DND-41 (cell line): ENCODE results near the gene CRB3.
"Not testable (repeated sequence)": the region's sequence is repeated elsewhere in the genome, so short reads cannot be mapped to it uniquely, and the experiment has no call there.

Source experiments
- ATAC-seq: fragments of 200-7000 bp; cut with Tn5 transposase; 3 replicates; pipeline ENCODE4 v1.9.1; 2021; ENCODE audit warnings: low read depth; ENCODE audit not compliant: insufficient read depth
- DNase-seq: peaks from one replicate; pipeline ENCODE4 v3.0.0-alpha.2; 2020
- H2AFZ ChIP-seq: 2 replicates; pipeline ENCODE4 v1.6.0; 2012; ENCODE audit warnings: low read depth, low read length
- H3K27ac ChIP-seq: 2 replicates; pipeline ENCODE4 v1.5.1; 2012; ENCODE audit warnings: low read length, inconsistent platforms
- H3K27me3 ChIP-seq: fragments of 200-600 bp; sonication (generic); 2 replicates; pipeline ENCODE4 v1.6.0; 2012; ENCODE audit warnings: low read length, mild to moderate bottlenecking, inconsistent platforms; ENCODE audit not compliant: insufficient read depth, poor library complexity
- H3K36me3 ChIP-seq: 2 replicates; pipeline ENCODE4 v1.5.1; 2012; ENCODE audit warnings: low read length, inconsistent platforms; ENCODE audit not compliant: insufficient read depth
- H3K4me1 ChIP-seq: 2 replicates; pipeline ENCODE4 v1.5.1; 2012; ENCODE audit warnings: mild to moderate bottlenecking, low read length; ENCODE audit not compliant: insufficient read depth
- H3K4me2 ChIP-seq: 2 replicates; pipeline ENCODE4 v1.6.0; 2012; ENCODE audit warnings: mild to moderate bottlenecking, moderate library complexity, low read length, inconsistent platforms; ENCODE audit not compliant: insufficient read depth
- H3K4me3 ChIP-seq, 2 experiments: fragments of 200-600 bp in 1 of 2; shearing (Covaris generic) in 1 of 2; 2 replicates each; pipeline ENCODE4 v1.5.1; 2012 to 2016; ENCODE audit warnings: inconsistent platforms in 2 of 2, low read length in 2 of 2, mild to moderate bottlenecking in 2 of 2, low read depth in 1 of 2, moderate library complexity in 1 of 2
- H3K79me2 ChIP-seq: 2 replicates; pipeline ENCODE4 v1.6.0; 2012; ENCODE audit warnings: low read length, inconsistent platforms; ENCODE audit not compliant: insufficient read depth
- H3K9ac ChIP-seq: 2 replicates; pipeline ENCODE4 v1.6.0; 2012; ENCODE audit warnings: low read depth, mild to moderate bottlenecking, inconsistent platforms, low read length, moderate library complexity
- H3K9me3 ChIP-seq: 2 replicates; pipeline ENCODE4 v1.5.1; 2012; ENCODE audit warnings: low read length, moderate library complexity, mild to moderate bottlenecking, inconsistent platforms; ENCODE audit not compliant: insufficient read depth, severe bottlenecking
- H4K20me1 ChIP-seq: 2 replicates; pipeline ENCODE4 v1.6.0; 2012; ENCODE audit warnings: low read length; ENCODE audit not compliant: insufficient read depth
- CTCF ChIP-seq: IDR thresholded peaks from 2 replicates; pipeline ENCODE4 v1.5.1; 2012; ENCODE audit warnings: borderline replicate concordance, low read length, moderate library complexity, mild to moderate bottlenecking; ENCODE audit not compliant: poor library complexity, severe bottlenecking; ENCODE audit errors: extremely low read depth
- EZH2 ChIP-seq: IDR thresholded peaks from 3 replicates; pipeline ENCODE4 v1.6.1; 2012; ENCODE audit warnings: borderline replicate concordance, low read depth, mild to moderate bottlenecking, moderate library complexity, low read length, inconsistent platforms; ENCODE audit not compliant: severe bottlenecking

Gene CRB3

DNA sequence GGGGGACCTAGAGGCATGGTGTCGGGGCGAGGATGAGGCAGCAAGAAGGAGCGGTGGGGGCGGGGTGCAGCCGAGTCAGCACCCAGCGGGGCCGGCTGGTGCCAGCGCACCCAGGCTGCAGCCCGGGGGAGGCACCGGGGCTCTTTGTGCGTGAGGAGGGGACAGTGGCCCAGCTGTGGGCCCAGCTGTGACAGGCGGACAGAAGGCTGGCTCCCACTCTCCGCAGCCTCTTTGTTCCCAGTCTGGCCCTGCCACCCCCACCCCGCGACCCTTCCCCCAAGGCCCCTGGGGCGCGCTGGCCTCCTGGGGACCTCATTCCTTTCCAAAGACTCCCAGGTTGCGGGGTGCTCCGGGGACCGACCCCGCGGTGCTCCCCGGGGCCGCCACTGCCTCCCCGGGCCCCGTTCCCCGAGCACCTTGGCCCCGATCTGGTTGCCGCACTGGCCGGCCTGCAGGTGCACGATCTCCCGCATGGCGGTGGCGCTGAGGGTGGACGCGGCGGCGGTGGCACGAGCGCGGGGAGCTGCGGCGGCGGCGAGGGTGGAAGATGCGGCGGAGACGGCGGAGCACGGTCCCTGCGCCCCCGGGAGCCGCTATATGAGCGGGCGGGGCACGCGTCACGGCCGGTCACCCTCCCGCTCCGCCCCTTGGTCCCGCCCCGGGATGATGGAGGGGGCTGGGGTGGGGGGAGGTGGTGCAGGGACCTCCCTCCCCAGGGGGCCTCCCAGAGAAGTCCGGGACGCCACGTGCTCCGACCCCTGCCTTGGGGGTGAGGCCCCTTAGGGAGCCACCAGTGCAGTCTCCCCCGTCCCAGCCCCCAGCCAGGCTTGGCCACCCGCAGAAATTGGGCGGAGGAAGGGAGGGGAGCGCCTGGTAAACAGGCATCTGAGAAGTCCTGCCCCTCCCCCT, 37.9 kb downstream of the CRB3 start, which contains the start of gene TUBB4A:
Gene TUBB4A, minus strand, starts transcription at position 570 of the 909 bp plus-strand sequence. Its CDS starts 97 bp downstream, at position 473.
- peaks cover 13% of the 10 kb centered on the region for H3K27me3 ChIP-seq
- H3K9me3 ChIP-seq, result no peaks in the 10 kb centered on the region
- DNase-seq (peak; percentile 28), ATAC-seq (peak; percentile 63; the same call in 2 of the 3 replicates)
- H2AFZ ChIP-seq, result no peak within 1 kb of the TSS; the same call in 1 of the 2 replicates
- peaks cover 3% of the 10 kb centered on the region for H3K4me1 ChIP-seq
- TF ChIP-seq EZH2, result no peak
- no peak for TF ChIP-seq CTCF
- H3K9ac ChIP-seq, result no peak within 1 kb of the TSS
- H3K4me3 ChIP-seq, result no peak within 1 kb of the TSS
- H3K27ac ChIP-seq, result no peak within 1 kb of the TSS
- H3K79me2 ChIP-seq, result no peaks in the 10 kb centered on the region
- H3K36me3 ChIP-seq, result no peaks in the 10 kb centered on the region
- no peaks in the 10 kb centered on the region for H4K20me1 ChIP-seq
- H3K4me2 ChIP-seq, result peak within 1 kb of the TSS; percentile 50

- no peak overlapping the region for H3K4me3 ChIP-seq
- TF ChIP-seq CTCF (no peak), EZH2 (no peak)
- H3K4me1 ChIP-seq, result peaks cover 3% of the 10 kb centered on the region
- no peak for ATAC-seq
- no peaks in the 10 kb centered on the region for H3K9me3 ChIP-seq
- no peak overlapping the region for H2AFZ ChIP-seq
- no peak overlapping the region for H3K9ac ChIP-seq
- H4K20me1 ChIP-seq, result no peaks in the 10 kb centered on the region
- no peaks in the 10 kb centered on the region for H3K79me2 ChIP-seq
- H3K36me3 ChIP-seq, result no peaks in the 10 kb centered on the region
- peaks cover 13% of the 10 kb centered on the region for H3K27me3 ChIP-seq
- DNase-seq, result no peak
- H3K4me2 ChIP-seq, result no peak overlapping the region
- H3K27ac ChIP-seq, result no peak overlapping the region
Measured at GRCh38 chr19:6503407-6504201, 39.5 kb downstream of the CRB3 start.

DNA sequence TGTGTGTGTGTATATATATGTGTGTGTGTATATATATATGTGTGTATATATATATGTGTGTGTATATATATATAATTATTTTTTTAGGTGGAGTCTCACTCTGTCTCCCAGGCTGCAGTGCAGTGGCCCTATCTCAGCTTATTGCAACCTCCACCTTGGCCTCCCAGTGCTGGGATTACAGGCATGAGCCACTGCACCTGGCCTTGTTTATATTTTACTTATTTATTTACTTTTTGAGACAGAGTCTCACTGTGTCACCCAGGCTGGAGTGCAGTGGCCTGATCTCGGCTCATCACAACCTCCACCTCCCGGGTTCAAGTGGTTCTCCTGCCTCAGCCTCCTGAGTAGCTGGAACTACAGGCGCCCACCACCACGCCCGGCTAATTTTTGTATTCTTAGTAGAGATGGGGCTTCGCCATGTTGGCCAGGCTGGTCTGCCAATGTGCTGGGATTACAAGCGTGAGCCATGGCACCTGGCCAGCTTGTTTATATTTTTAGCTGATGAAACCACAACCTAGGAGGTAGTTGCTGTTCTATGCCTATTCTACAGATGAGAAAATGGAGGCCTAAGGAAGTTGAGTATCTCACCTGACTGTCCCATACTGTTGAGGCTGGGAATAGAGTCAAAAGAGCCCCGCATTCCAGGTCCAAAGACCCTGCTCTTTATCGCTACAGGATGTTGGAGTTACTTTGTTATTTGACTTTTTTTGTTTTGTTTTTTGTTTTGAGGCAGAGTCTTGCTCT, 44.1 kb downstream of the CRB3 start:
- H2AFZ ChIP-seq, ATAC-seq, DNase-seq, H3K4me2 ChIP-seq, H3K9me3 ChIP-seq, H3K36me3 ChIP-seq, H3K27me3 ChIP-seq, H3K27ac ChIP-seq, H3K9ac ChIP-seq, H3K4me3 ChIP-seq, H4K20me1 ChIP-seq, H3K4me1 ChIP-seq, H3K79me2 ChIP-seq: not testable (repeated sequence)
